Measurements from ENCODE around the gene AIF1L.

Gene AIF1L

GRCh38 chr9:131078427-131079366, 17.6 kb upstream of the AIF1L start:
- TF ChIP-seq CTCF (IDR thresholded peaks at IDR 0.05; ENCODE audit: low read length, missing control alignments): no peak
- no peak overlapping the region for H3K4me3 ChIP-seq (replicated peaks; ENCODE audit: low read depth, low read length)
- no peak for DNase-seq (ENCODE audit: low read depth)

- H3K4me3 ChIP-seq (replicated peaks; ENCODE audit: low read depth, low read length): no peak overlapping the region
- no peak for DNase-seq (ENCODE audit: low read depth)
- no peak for TF ChIP-seq CTCF (IDR thresholded peaks at IDR 0.05; ENCODE audit: low read length, missing control alignments)
Measured at GRCh38 chr9:131080589-131080988, 15.7 kb upstream of the AIF1L start.

GRCh38 chr9:131081868-131082267, 14.5 kb upstream of the AIF1L start:
- no peak for DNase-seq (ENCODE audit: low read depth)
- H3K4me3 ChIP-seq (replicated peaks; ENCODE audit: low read depth, low read length): no peak overlapping the region
- TF ChIP-seq CTCF (IDR thresholded peaks at IDR 0.05; ENCODE audit: low read length, missing control alignments): no peak

- DNase-seq (ENCODE audit: low read depth): no peak
- TF ChIP-seq CTCF (IDR thresholded peaks at IDR 0.05; ENCODE audit: low read length, missing control alignments): no peak
- H3K4me3 ChIP-seq (replicated peaks; ENCODE audit: low read depth, low read length): no peak overlapping the region
Measured at GRCh38 chr9:131082774-131083512, 13.4 kb upstream of the AIF1L start.

- no peak for DNase-seq (ENCODE audit: low read depth)
- H3K4me3 ChIP-seq (replicated peaks; ENCODE audit: low read depth, low read length): no peak overlapping the region
- no peak for TF ChIP-seq CTCF (IDR thresholded peaks at IDR 0.05; ENCODE audit: low read length, missing control alignments)
Measured at GRCh38 chr9:131084661-131085369, 11.5 kb upstream of the AIF1L start.

GRCh38 chr9:131085370-131086122, 10.8 kb upstream of the AIF1L start:
- DNase-seq (ENCODE audit: low read depth): no peak
- no peak for TF ChIP-seq CTCF (IDR thresholded peaks at IDR 0.05; ENCODE audit: low read length, missing control alignments)
- H3K4me3 ChIP-seq (replicated peaks; ENCODE audit: low read depth, low read length): no peak overlapping the region
